LNCAP (cell line): ENCODE measurements around the gene UBAC2.

Source experiments
- CTCF ChIP-seq: fragments of 450-650 bp; IDR thresholded peaks from 2 replicates; pipeline ENCODE4 v1.5.1; 2017; ENCODE audit warnings: mild to moderate bottlenecking

Gene UBAC2

GRCh38 chr13:99246100-99246499 lies 45.4 kb downstream of the UBAC2 start:
- TF ChIP-seq CTCF = no peak

GRCh38 chr13:99250982-99251825 lies 50.5 kb downstream of the UBAC2 start:
- no peak for TF ChIP-seq CTCF

GRCh38 chr13:99251921-99252320 lies 51.3 kb downstream of the UBAC2 start:
- no peak for TF ChIP-seq CTCF

- no peak for TF ChIP-seq CTCF
Measured at GRCh38 chr13:99254830-99255229, 54.2 kb downstream of the UBAC2 start.

- no peak for TF ChIP-seq CTCF
Measured at GRCh38 chr13:99255271-99255670, 54.6 kb downstream of the UBAC2 start.

- no peak for TF ChIP-seq CTCF
Measured at GRCh38 chr13:99256283-99256682, 55.6 kb downstream of the UBAC2 start.

GRCh38 chr13:99256709-99257108 lies 56.1 kb downstream of the UBAC2 start:
- no peak for TF ChIP-seq CTCF

- TF ChIP-seq CTCF = no peak
Measured at GRCh38 chr13:99257291-99257690, 56.6 kb downstream of the UBAC2 start.
